ENCODE results near the gene ARHGEF7.

ARHGEF7 gene

GRCh38 chr13:111337741-111338140, 222.6 kb downstream of the ARHGEF7 start:
- in situ Hi-C loops (cut with MboI; ENCODE audit: low sequenced_read_pairs), result no loop called here

DNA sequence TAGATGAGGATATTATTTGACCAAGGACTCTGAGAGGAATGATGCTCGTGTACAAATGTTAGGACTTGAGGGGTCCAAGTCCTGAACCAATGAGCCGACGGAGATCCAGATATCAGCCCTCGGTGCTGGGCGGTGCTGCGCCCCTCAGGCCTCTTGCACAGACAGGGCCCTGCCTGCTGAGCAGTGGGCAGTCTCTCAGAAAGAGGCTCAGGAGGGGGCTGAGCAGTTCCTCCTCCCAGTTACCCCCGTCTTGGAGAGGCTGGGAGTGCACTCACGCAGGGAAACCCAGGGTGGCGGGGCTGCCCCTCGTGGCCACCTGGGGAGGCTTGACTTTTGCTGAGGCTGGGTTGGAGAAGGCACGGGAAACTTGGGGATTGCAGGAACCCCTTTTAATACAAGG, 223.7 kb downstream of the ARHGEF7 start:
- in situ Hi-C loops (cut with MboI; ENCODE audit: low sequenced_read_pairs), result no loop called here

DNA sequence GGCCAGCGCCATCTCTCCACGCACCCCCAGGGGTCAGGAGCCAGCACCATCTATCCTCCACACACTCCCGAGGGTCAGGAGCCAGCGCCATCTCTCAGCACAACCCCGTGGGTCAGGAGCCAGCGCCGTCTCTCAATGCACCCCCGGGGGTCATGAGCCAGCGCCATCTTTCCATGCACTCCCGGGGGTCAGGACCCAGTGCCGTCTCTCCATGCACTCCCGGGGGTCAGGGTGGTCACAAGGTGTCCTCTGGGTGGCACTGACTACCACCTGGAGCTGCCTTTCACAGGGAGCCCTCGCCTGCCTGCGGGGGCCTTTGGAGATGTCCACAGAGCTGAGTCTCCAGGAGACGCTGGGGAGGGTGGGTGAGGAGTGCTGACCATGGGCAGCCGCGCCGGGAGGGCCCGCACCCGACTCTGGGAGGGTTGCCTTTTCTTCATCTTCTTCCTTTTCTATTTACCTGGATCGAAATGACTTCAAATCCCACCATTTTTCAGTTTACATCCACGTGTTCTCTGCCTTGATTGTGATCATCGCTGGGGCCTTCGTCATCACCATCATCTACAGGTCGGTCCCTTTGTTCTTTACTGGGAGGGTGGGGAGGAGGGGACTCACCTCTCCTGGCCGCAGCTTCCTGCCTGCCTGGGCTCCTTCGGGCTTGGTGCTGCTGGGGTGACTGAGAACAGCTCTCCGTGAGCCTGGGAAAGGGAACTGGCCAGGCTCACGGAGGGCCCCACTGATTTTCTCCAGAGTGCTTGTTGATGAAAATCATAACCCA, 224.4 kb downstream of the ARHGEF7 start:
- in situ Hi-C loops (cut with MboI; ENCODE audit: low sequenced_read_pairs), result no loop called here

DNA sequence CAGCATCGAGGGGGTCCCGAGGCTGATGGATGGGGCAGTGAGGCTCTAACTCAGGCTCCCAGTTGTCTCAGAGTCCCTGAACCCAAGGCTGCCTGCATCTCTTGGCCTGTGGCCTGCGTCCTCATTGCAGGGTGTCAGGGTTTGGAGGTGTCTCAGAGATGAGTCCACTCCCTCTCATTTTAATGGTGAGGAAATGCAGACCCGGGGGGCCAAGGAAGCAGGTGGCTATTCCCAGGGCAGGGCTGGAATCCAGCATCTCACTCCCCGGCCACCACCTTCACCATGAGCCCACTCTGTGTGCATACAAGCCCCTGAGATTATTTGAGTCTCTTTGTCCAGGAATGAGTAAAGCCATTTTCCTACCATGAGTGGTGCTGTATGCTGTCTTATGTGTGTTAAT, 226.8 kb downstream of the ARHGEF7 start:
- in situ Hi-C loops (cut with MboI; ENCODE audit: low sequenced_read_pairs), result no loop called here

- in situ Hi-C loops (cut with MboI; ENCODE audit: low sequenced_read_pairs), result no loop called here
These were observed 227.6 kb downstream of the ARHGEF7 start for GRCh38 chr13:111342721-111343120.

GRCh38 chr13:111343186-111343805, 228.2 kb downstream of the ARHGEF7 start:
- in situ Hi-C loops (cut with MboI; ENCODE audit: low sequenced_read_pairs), result no loop called here

DNA sequence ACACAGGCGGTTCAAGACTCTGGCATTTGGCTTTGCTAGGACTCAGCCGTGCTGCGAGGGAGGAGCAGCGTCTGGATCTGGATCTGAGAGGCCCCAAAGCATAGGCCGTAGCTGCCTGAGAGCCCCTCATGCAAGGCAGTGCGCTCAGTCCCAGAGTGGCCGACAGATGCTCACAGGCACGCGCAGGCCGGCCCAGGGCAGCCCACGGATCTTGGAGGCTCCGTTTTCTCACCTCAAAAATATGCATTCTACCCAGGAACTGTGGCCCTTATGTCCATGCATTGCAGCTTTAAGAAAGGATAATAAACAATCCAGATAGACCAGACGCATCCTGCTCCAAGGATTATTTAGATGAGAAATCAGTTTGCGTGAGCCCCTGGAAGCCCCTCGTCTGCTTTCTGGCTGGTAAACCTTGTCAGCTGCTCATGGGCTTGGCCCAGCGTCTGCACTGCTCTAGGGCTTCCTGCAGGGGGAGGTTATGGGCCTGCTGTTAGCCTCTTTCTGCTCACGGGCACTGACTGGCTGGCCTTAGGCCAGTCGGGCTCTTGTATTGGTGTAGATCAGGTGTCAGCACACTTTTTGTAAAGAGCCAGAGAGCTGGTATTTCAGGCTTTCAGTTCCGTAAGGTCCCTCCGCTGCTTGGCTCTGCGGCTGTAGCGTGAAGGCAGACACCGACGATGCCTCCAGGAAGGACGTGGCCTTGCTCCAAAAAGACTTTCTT, 229.5 kb downstream of the ARHGEF7 start:
- in situ Hi-C loops (cut with MboI; ENCODE audit: low sequenced_read_pairs), result no loop called here

DNA sequence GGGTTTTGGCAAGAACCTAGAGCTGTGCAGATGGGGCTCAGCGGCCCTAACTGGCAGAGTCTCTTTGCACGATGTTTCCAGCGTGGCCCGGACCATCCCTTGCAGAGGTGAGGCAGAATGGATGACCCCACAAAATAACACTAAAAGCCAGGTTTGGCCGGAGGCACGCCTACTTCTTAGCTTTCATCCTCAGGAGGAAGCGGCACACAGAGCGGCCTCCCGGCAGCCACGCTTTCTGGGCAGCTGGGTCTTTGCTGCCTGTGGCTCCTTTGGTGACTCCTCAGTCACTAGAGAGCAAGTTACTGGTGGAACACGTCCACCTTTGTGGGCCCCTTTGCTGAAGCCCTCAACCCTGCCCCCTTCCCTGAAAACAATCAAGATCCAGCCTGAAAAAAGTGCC, 230.6 kb downstream of the ARHGEF7 start:
- in situ Hi-C loops (cut with MboI; ENCODE audit: low sequenced_read_pairs), result no loop called here

DNA sequence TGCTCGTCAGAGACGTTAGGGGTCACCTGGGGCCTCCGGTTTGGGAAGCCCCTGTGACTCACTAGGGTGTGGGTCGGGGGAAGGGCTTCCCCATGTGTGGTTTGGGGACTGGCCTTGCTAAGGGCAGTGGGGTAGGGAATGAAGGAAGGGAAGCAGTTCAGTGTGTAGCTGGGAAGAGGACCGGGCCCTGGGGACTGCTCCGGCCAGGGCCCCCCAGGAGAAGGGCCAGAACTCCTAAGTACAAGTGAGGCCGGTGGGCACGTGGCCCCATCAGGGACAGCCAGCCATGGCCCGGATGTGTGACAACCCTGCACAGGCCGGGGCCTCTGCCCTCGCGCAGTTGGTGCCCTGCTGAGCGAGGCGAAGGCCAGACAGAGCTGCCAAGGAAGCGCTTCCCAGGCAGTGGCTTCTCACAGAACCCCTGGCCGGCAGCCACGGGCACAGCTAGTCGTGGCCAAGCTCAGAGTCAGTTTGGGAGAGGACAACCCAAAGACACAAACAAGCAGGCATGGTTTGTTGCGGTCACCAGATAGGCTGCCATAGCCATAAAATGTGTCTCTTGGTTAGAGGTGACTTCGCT, 231.1 kb downstream of the ARHGEF7 start:
- in situ Hi-C loops (cut with MboI; ENCODE audit: low sequenced_read_pairs), result no loop called here

GRCh38 chr13:111347438-111347837, 232.3 kb downstream of the ARHGEF7 start:
- in situ Hi-C loops (cut with MboI; ENCODE audit: low sequenced_read_pairs), result no loop called here

- in situ Hi-C loops (cut with MboI; ENCODE audit: low sequenced_read_pairs), result no loop called here
These were observed 238.4 kb downstream of the ARHGEF7 start for GRCh38 chr13:111353508-111353907.

GRCh38 chr13:111354789-111355188, 239.7 kb downstream of the ARHGEF7 start:
- in situ Hi-C loops (cut with MboI; ENCODE audit: low sequenced_read_pairs), result no loop called here
